Keratinocyte (primary cell): ENCODE data around the gene PRKD1. TPM values are rescaled to one million over a fixed set of nuclear protein-coding genes. Genes with fewer than 3 reads are reported as not detected.

Experiments used
- DNase-seq: peaks from one replicate; pipeline ENCODE4 v3.0.0-alpha.2; 2011; ENCODE audit warnings: low read depth, missing footprints, low spot score
- FAIRE-seq: peaks from 2 replicates; lab custom pipeline; 2011; peaks lifted over from hg19 to GRCh38; lab: Jason Lieb, UNC
- H2AFZ ChIP-seq: 2 replicates; pipeline ENCODE4 v1.6.0; 2012; ENCODE audit warnings: low read length, control low read depth, inconsistent platforms; ENCODE audit not compliant: control insufficient read depth
- H3K27ac ChIP-seq: 2 replicates; pipeline ENCODE4 v1.5.1; 2011; ENCODE audit warnings: low read length; ENCODE audit not compliant: control insufficient read depth, insufficient read depth
- H3K27me3 ChIP-seq: 3 replicates; pipeline ENCODE4 v1.6.0; 2011; ENCODE audit warnings: low read length; ENCODE audit not compliant: control insufficient read depth, insufficient read depth; ENCODE audit errors: extremely low read depth
- H3K36me3 ChIP-seq, 2 experiments: 2 replicates in 1 of 2; 3 replicates in 1 of 2; pipeline ENCODE4 v1.5.1; 2011; ENCODE audit warnings: low read length in 2 of 2, mild to moderate bottlenecking in 1 of 2; ENCODE audit not compliant: control insufficient read depth in 2 of 2, insufficient read depth in 2 of 2; ENCODE audit errors: extremely low read depth in 1 of 2
- H3K4me1 ChIP-seq: 3 replicates; pipeline ENCODE4 v1.5.1; 2011; ENCODE audit warnings: low read length; ENCODE audit not compliant: control insufficient read depth, insufficient read depth; ENCODE audit errors: extremely low read depth
- H3K4me2 ChIP-seq: 3 replicates; pipeline ENCODE4 v1.6.0; 2011; ENCODE audit warnings: low read depth, low read length; ENCODE audit not compliant: control insufficient read depth, insufficient read depth; ENCODE audit errors: extremely low read depth
- H3K4me3 ChIP-seq, 3 experiments: fragments of 200-600 bp in 1 of 3; sonication (generic) in 1 of 3; 2 replicates in 2 of 3; 3 replicates in 1 of 3; pipeline ENCODE4 v1.5.1; 2011 to 2016; ENCODE audit warnings: low read length in 3 of 3, mild to moderate bottlenecking in 3 of 3, control low read depth in 2 of 3, inconsistent platforms in 1 of 3, low read depth in 1 of 3, mixed read lengths in 1 of 3, mixed run types in 1 of 3, moderate library complexity in 1 of 3; ENCODE audit not compliant: control insufficient read depth in 2 of 3, insufficient read depth in 2 of 3; ENCODE audit errors: extremely low read depth in 1 of 3
- H3K79me2 ChIP-seq: 2 replicates; pipeline ENCODE4 v1.6.0; 2012; ENCODE audit warnings: low read length; ENCODE audit not compliant: control insufficient read depth, insufficient read depth
- H3K9ac ChIP-seq: 3 replicates; pipeline ENCODE4 v1.6.0; 2011; ENCODE audit warnings: low read length; ENCODE audit not compliant: control insufficient read depth, insufficient read depth; ENCODE audit errors: extremely low read depth
- H3K9me1 ChIP-seq: 3 replicates; pipeline ENCODE4 v1.6.0; 2011; ENCODE audit warnings: low read length; ENCODE audit not compliant: control insufficient read depth, insufficient read depth; ENCODE audit errors: extremely low read depth
- H3K9me3 ChIP-seq: 2 replicates; pipeline ENCODE4 v1.5.1; 2012; ENCODE audit warnings: low read depth, low read length; ENCODE audit not compliant: control insufficient read depth
- H4K20me1 ChIP-seq: 3 replicates; pipeline ENCODE4 v1.6.0; 2011; ENCODE audit warnings: low read length; ENCODE audit not compliant: control insufficient read depth, insufficient read depth; ENCODE audit errors: extremely low read depth
- EZH2 ChIP-seq: IDR thresholded peaks from one replicate; pipeline ENCODE4 v1.6.1; 2012; ENCODE audit warnings: inconsistent platforms, mild to moderate bottlenecking, low read length, moderate library complexity
- dilution Hi-C: fragments of 300-500 bp; cut with MboI; formaldehyde crosslinking; loops from one replicate; pipeline ENCODE4 v1.7.0; 2020; ENCODE audit warnings: low sequenced_read_pairs; ENCODE audit not compliant: extremely low pct_ligation_motif_present
- polyA plus RNA-seq, 5 experiments: library from polyadenylated mRNA; depleted of rRNA in 3 of 5; stranded (reverse) in 3 of 5; stranded (forward) in 1 of 5; unstranded in 1 of 5; fragments of >200 nt; gene quantifications; 1 replicate in 1 of 5; 2 replicates in 3 of 5; 3 replicates in 1 of 5; pipeline versions ENCODE4 v1.2.1 to v1.2.3, GENCODE V29; 2011 to 2012; ENCODE audit warnings: missing spikeins in 2 of 5, low read depth in 1 of 5, low replicate concordance in 1 of 5
- TF ChIP-seq, protein P1 (sequence below), 3 experiments: IDR thresholded peaks in 1 of 3; conservative IDR thresholded peaks in 1 of 3; optimal IDR thresholded peaks in 1 of 3; 2 replicates in 2 of 3; 3 replicates in 1 of 3; pipeline versions ENCODE3 to v1.5.1; 2011; ENCODE audit warnings: low read length in 3 of 3, mild to moderate bottlenecking in 3 of 3, moderate library complexity in 2 of 3, control low read depth in 1 of 3, inconsistent platforms in 1 of 3; ENCODE audit not compliant: insufficient read depth in 2 of 3; ENCODE audit errors: extremely low read depth in 1 of 3

Gene PRKD1
- polyA plus RNA-seq, 1 donor (not counting 4 experiments of a cell fraction or from before 2014, with no cell fraction given), result 0.49 TPM

DNA sequence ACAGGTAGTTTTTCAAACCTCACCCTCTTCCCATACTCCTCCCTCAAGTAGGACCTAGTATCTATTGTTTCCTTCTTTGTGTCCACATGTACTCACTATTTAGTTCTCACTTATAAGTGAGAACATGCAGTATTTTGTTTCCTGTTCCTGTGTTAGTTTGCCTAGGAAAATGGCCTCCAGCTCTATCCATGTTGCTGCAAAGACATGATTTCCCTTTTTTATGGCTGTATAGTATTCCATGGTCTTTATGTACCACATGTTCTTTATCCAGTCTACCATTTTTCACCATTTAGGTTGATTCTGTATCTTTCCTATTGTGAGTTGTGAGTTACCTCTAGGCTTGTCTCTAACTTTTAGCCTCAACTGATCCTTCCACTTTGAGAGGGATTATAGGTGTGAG, 310.7 kb downstream of the PRKD1 start:
- no peaks in the 10 kb centered on the region for H4K20me1 ChIP-seq
- no peak overlapping the region for H2AFZ ChIP-seq
- no peak overlapping the region for H3K9ac ChIP-seq
- TF ChIP-seq, protein P1, sequence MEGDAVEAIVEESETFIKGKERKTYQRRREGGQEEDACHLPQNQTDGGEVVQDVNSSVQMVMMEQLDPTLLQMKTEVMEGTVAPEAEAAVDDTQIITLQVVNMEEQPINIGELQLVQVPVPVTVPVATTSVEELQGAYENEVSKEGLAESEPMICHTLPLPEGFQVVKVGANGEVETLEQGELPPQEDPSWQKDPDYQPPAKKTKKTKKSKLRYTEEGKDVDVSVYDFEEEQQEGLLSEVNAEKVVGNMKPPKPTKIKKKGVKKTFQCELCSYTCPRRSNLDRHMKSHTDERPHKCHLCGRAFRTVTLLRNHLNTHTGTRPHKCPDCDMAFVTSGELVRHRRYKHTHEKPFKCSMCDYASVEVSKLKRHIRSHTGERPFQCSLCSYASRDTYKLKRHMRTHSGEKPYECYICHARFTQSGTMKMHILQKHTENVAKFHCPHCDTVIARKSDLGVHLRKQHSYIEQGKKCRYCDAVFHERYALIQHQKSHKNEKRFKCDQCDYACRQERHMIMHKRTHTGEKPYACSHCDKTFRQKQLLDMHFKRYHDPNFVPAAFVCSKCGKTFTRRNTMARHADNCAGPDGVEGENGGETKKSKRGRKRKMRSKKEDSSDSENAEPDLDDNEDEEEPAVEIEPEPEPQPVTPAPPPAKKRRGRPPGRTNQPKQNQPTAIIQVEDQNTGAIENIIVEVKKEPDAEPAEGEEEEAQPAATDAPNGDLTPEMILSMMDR (optimal IDR thresholded peaks at IDR 0.05 in 1 of 3, IDR thresholded peaks at IDR 0.05 in 1 of 3, conservative IDR thresholded peaks at IDR 0.05 in 1 of 3; ENCODE audit: extremely low read depth in 1 of 3, insufficient read depth in 2 of 3, low read length in 3 of 3), result no peak
- no peak for TF ChIP-seq EZH2
- H3K9me1 ChIP-seq, result no peaks in the 10 kb centered on the region
- H3K27me3 ChIP-seq, result no peaks in the 10 kb centered on the region
- FAIRE-seq (no peak), DNase-seq (no peak)
- H3K4me3 ChIP-seq, result no peak overlapping the region
- dilution Hi-C loops, result no loop called here
- H3K79me2 ChIP-seq, result no peaks in the 10 kb centered on the region
- H3K4me2 ChIP-seq, result no peak overlapping the region
- no peaks in the 10 kb centered on the region for H3K4me1 ChIP-seq
- H3K36me3 ChIP-seq, result no peaks in the 10 kb centered on the region
- no peak overlapping the region for H3K27ac ChIP-seq
- H3K9me3 ChIP-seq, result no peaks in the 10 kb centered on the region

DNA sequence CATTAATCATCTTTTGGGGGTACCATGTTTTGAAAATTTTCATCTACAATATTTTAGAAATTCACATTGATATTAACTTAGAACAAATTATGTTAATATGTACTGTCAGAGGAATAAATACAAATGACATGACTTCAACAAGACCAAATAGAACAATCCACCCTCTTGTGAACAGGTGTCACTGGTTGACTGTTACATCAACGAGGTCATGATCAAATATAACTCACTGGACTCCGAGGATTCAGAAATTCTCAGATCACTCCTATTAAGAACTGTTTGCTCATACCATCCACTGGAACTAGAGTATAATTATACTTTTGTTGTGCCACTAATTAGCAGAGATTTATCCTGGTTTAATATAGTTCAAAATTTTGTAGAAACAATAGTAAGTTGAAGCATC, 318.8 kb downstream of the PRKD1 start:
- Histone ChIP-seq H3K79me2 (no peaks in the 10 kb centered on the region), H3K4me2 (no peak overlapping the region), H3K9me3 (no peaks in the 10 kb centered on the region), H3K36me3 (no peaks in the 10 kb centered on the region), H3K27me3 (no peaks in the 10 kb centered on the region), H3K4me1 (no peaks in the 10 kb centered on the region), H3K4me3 (no peak overlapping the region), H3K9me1 (no peaks in the 10 kb centered on the region), H4K20me1 (no peaks in the 10 kb centered on the region), H3K9ac (no peak overlapping the region), H3K27ac (no peak overlapping the region), H2AFZ (no peak overlapping the region)
- FAIRE-seq, result no peak
- no peak for DNase-seq
- no peak for TF ChIP-seq EZH2
- TF ChIP-seq, protein P1 (optimal IDR thresholded peaks at IDR 0.05 in 1 of 3, IDR thresholded peaks at IDR 0.05 in 1 of 3, conservative IDR thresholded peaks at IDR 0.05 in 1 of 3; ENCODE audit: extremely low read depth in 1 of 3, insufficient read depth in 2 of 3, low read length in 3 of 3), result no peak
- dilution Hi-C loops, result no loop called here
